ENCODE results near the gene PDK2.

Gene PDK2

DNA sequence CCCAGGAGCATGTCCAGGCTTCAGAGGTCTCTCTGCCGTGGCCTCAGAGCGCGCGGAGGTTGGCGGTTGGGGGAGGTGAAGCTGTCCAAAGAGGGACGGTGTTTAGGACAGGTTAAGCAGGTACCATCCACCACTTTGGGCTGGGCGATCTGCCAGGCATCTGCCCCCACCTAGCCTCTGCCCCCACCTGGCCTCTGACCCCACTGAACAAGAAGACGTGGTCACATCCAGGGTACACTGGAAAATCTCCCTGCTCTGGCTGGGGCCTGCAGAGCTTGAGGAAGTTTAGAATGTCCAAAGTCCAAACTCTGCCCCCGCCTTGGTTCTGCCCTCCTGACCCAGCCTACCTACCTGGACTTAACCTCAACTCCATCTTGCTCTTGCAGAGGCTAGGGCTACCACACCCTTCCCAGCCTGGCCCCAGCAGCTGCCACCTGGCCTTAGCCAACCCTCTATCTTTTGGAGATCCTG, 37.6 kb upstream of the PDK2 start:
- TF ChIP-seq TCF12 (IDR thresholded peaks at IDR 0.05; ENCODE audit: low read depth) (no peak), RAD21 (IDR thresholded peaks at IDR 0.05; ENCODE audit: low read depth) (no peak), NFIC (IDR thresholded peaks at IDR 0.05) (no peak), TEAD4 (IDR thresholded peaks at IDR 0.05) (no peak), YY1 (IDR thresholded peaks at IDR 0.05; ENCODE audit: low read depth) (no peak), TAF1 (IDR thresholded peaks at IDR 0.05; ENCODE audit: low read depth) (no peak), EGR1 (IDR thresholded peaks at IDR 0.05) (no peak)
- TF ChIP-seq, protein P1, sequence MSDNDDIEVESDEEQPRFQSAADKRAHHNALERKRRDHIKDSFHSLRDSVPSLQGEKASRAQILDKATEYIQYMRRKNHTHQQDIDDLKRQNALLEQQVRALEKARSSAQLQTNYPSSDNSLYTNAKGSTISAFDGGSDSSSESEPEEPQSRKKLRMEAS (IDR thresholded peaks at IDR 0.05) = no peak; the same call in 1 of the 2 replicates
- TF ChIP-seq, protein P2, sequence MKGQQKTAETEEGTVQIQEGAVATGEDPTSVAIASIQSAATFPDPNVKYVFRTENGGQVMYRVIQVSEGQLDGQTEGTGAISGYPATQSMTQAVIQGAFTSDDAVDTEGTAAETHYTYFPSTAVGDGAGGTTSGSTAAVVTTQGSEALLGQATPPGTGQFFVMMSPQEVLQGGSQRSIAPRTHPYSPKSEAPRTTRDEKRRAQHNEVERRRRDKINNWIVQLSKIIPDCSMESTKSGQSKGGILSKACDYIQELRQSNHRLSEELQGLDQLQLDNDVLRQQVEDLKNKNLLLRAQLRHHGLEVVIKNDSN (IDR thresholded peaks at IDR 0.05) = no peak
- TF ChIP-seq, protein P3, sequence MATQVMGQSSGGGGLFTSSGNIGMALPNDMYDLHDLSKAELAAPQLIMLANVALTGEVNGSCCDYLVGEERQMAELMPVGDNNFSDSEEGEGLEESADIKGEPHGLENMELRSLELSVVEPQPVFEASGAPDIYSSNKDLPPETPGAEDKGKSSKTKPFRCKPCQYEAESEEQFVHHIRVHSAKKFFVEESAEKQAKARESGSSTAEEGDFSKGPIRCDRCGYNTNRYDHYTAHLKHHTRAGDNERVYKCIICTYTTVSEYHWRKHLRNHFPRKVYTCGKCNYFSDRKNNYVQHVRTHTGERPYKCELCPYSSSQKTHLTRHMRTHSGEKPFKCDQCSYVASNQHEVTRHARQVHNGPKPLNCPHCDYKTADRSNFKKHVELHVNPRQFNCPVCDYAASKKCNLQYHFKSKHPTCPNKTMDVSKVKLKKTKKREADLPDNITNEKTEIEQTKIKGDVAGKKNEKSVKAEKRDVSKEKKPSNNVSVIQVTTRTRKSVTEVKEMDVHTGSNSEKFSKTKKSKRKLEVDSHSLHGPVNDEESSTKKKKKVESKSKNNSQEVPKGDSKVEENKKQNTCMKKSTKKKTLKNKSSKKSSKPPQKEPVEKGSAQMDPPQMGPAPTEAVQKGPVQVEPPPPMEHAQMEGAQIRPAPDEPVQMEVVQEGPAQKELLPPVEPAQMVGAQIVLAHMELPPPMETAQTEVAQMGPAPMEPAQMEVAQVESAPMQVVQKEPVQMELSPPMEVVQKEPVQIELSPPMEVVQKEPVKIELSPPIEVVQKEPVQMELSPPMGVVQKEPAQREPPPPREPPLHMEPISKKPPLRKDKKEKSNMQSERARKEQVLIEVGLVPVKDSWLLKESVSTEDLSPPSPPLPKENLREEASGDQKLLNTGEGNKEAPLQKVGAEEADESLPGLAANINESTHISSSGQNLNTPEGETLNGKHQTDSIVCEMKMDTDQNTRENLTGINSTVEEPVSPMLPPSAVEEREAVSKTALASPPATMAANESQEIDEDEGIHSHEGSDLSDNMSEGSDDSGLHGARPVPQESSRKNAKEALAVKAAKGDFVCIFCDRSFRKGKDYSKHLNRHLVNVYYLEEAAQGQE (IDR thresholded peaks at IDR 0.05; ENCODE audit: low read depth) = no peak

DNA sequence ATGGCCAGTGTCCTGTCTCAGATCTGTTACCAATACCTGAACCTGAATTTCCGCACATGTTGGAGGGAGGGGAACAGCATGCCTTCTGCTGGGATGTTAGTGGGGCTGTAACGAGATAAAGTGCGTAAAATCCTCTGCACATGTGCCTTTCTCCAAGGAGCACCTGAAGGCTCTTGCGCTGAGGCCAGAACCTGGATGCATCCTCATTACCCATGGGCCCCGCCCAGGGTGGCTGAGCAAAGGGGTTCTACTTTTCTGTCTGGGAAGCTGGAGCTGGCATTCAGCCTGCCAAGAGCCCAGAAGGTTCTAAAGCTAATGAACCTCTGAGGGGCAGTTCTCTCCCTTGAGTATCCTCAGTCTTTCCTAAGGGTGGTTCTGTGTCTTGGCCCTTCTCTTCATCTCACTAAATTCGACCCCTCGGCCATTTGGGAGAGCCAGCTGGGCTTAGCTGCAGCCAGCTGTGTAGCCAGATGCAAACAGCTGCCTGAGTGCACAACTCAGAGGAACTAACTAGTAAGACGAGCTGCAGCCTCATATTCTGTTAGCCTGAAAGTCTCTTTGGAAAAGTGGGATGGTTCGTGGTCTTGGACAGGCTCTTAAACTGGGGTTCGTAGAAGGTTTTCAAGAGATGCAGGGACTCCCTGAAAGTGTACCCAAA, 36.7 kb upstream of the PDK2 start:
- no peak for TF ChIP-seq NFIC (IDR thresholded peaks at IDR 0.05)
- no peak for TF ChIP-seq FOXM1 (IDR thresholded peaks at IDR 0.05; ENCODE audit: borderline replicate concordance, low read depth)
- TF ChIP-seq, protein P1 (IDR thresholded peaks at IDR 0.05) = no peak
- no peak for TF ChIP-seq CREB1 (IDR thresholded peaks at IDR 0.05; ENCODE audit: low read depth)
- TF ChIP-seq YY1 (IDR thresholded peaks at IDR 0.05; ENCODE audit: low read depth) = no peak
- TF ChIP-seq TEAD4 (IDR thresholded peaks at IDR 0.05) = no peak
- no peak for TF ChIP-seq RAD21 (IDR thresholded peaks at IDR 0.05; ENCODE audit: low read depth)
- no peak for TF ChIP-seq EGR1 (IDR thresholded peaks at IDR 0.05)
- no peak for TF ChIP-seq TAF1 (IDR thresholded peaks at IDR 0.05; ENCODE audit: low read depth)
- no peak for TF ChIP-seq EP300 (IDR thresholded peaks at IDR 0.05; ENCODE audit: borderline replicate concordance)

DNA sequence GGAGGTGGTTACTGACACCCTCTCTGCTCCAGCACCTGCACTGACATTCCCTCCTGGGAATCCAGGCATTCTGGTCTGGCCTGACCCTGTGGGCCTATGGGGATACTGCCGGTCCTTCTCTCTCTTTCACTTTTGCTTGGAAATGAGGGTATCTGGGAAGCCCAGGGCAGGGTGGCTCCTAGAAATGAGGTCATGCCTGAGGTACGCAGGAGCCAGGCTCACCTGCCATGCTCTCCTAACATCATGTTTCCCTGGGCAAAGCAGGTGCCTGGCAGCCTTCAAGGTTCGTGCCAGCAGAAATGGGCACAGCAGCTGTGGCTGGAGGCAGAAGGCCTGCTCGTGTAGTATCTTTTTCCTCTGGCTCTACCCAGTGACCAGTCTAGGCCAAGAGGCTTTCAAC, 35.9 kb upstream of the PDK2 start:
- TF ChIP-seq TAF1 (IDR thresholded peaks at IDR 0.05; ENCODE audit: low read depth) (no peak), TEAD4 (IDR thresholded peaks at IDR 0.05) (peak; percentile 28; the same call in 1 of the 2 replicates)

DNA sequence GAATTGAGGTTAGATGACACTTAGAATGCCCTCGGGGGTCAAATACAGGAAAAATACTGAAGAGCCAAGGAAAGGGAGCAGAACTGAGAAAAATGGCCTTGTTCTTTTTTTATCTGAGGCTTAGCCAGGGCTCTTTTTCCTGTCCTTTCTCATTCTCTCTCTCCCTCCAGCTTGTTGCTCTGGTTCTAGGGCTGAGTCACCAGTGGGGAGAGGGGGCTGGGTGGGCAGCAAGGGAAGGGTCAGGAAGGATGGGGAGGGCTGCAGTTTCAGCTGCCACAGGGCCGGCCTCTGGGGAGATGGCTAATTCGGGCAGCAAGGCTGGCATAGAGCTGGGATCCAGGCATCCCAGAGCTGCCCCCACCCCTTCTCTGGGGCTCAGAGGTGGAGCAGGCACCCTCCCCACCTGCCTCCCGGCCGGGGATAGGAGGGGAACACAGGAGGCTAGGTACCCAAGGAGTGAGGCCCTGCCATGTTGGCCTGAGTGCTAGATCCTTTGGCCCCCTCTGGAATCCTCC, 35.3 kb upstream of the PDK2 start:
- TF ChIP-seq EGR1 (IDR thresholded peaks at IDR 0.05) = no peak
- TF ChIP-seq ZBTB7A (IDR thresholded peaks at IDR 0.05; ENCODE audit: low read depth) = no peak
- no peak for TF ChIP-seq TCF12 (IDR thresholded peaks at IDR 0.05; ENCODE audit: low read depth)
- TF ChIP-seq CREB1 (IDR thresholded peaks at IDR 0.05; ENCODE audit: low read depth) = no peak

DNA sequence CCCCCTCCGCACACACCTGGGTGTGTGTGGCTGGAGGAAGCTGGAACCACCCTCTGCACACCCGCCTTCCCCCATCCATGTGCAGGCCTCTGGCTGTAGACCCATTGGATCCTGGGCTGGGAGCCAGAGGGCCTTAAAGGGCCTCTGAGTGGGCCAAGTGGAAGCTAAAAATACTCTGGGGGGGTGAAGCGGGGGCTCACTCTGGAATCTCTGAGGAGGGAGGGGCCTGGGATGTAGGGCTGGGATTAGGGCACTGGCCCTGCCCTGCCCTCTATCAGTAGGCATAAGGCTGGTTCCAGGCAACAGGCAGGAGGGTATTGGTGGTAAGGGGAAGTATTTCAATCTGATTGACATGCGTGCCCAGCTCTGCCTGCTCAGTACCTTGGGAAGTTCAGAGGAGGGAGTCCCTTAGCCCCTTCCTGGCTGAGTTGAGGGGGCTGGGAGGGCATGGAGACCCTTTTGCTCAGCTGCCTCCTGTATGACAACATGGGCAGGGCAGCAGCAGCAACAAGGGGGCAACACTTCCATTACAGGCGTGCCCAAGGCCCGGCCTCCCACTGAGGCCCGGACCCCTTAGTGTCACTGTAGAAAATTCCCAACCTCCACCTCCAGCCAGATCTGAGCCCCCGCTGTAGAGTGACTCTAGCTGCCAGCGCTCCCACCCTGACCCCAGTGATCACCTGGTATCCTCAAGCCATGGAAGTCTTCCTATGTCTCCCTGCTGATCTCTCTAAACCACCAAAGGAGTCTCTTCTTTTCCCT, 34.0 kb upstream of the PDK2 start:
- TF ChIP-seq RAD21 (IDR thresholded peaks at IDR 0.05; ENCODE audit: low read depth) (no peak), ZBTB7A (IDR thresholded peaks at IDR 0.05; ENCODE audit: low read depth) (peak; percentile 17), TAF1 (IDR thresholded peaks at IDR 0.05; ENCODE audit: low read depth) (no peak)

DNA sequence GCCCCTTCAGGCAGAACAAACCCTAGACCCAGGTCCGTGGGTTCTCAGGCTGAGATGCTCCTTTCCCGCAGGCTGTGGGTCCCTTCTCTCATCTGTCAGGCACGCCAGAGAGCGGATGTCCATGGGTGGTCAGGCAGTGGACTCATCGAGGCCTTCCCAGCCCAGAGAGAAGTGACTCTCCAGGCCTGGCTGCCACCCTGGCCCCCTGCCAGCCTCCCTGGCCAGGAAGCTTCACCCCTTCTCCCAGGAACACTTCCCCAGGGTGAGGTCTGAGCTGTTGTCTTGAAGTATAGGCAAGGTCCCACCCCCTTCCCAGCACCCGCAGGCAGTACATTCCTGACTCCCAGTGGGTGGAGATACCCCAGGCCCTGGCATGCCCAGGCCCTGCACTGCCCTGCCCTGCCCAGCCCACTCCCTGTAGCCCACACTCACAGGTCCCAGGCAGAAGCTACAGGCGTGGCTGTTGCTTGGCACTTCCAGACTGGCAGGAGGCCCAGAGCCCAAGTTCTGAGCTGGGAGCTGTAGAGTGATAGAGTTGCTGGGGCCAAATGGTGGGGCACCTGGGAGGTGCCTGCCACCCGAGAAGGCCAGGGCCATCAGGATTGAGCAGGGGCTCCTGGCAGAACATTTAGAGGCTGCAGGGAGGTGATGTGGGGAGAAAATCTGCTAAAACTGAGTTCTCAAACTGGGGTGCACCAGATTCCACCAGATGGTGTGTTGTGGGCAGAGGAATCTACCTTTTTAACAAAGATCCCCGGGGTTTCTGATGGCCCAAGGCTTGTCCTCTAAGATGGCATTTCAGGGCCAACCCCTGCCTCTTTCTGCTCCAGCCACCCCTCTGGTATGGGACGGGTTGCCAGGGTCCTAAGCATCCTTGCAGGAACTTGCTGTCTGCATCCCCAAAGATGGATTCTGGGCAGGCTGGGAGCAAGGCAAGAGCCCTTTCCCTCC, 32.6 kb upstream of the PDK2 start:
- TF ChIP-seq FOXM1 (IDR thresholded peaks at IDR 0.05; ENCODE audit: borderline replicate concordance, low read depth) = no peak
- no peak for TF ChIP-seq CREB1 (IDR thresholded peaks at IDR 0.05; ENCODE audit: low read depth)
- TF ChIP-seq, protein P2 (IDR thresholded peaks at IDR 0.05) = no peak
- TF ChIP-seq, protein P3 (IDR thresholded peaks at IDR 0.05; ENCODE audit: low read depth) = no peak
- TF ChIP-seq, protein P1 (IDR thresholded peaks at IDR 0.05) = 0 out of 2 replicates have a peak, but pooled peaks have one; percentile 37
- TF ChIP-seq EGR1 (IDR thresholded peaks at IDR 0.05) = no peak
- TF ChIP-seq EP300 (IDR thresholded peaks at IDR 0.05; ENCODE audit: borderline replicate concordance) = peak; percentile 64; the same call in 1 of the 2 replicates
- TF ChIP-seq TCF12 (IDR thresholded peaks at IDR 0.05; ENCODE audit: low read depth) = peak; percentile 52; the same call in 1 of the 2 replicates
- TF ChIP-seq YY1 (IDR thresholded peaks at IDR 0.05; ENCODE audit: low read depth) = no peak
- TF ChIP-seq NFIC (IDR thresholded peaks at IDR 0.05) = peak; percentile 88
- TF ChIP-seq ZBTB7A (IDR thresholded peaks at IDR 0.05; ENCODE audit: low read depth) = peak; percentile 83
- no peak for TF ChIP-seq TAF1 (IDR thresholded peaks at IDR 0.05; ENCODE audit: low read depth)
- peak; percentile 8; the same call in 1 of the 2 replicates for TF ChIP-seq RAD21 (IDR thresholded peaks at IDR 0.05; ENCODE audit: low read depth)
- TF ChIP-seq CEBPB (IDR thresholded peaks at IDR 0.05) = no peak
- TF ChIP-seq TEAD4 (IDR thresholded peaks at IDR 0.05) = peak; percentile 76; the same call in 1 of the 2 replicates

Data from Ishikawa (cell line).